Testis (tissue), 3 donors: ENCODE data around the gene CLMN. TPM values are rescaled to one million over a fixed set of nuclear protein-coding genes. Genes with fewer than 3 reads are reported as not detected.

ENCODE experiments used
- DNase-seq: peaks from one replicate; pipeline ENCODE4 v3.0.0-alpha.2; 2019
- H3K27ac ChIP-seq, 2 donors: fragments of 200-600 bp; sonication (generic); one replicate each; pipeline ENCODE4 v1.5.1; 2019
- H3K27me3 ChIP-seq: fragments of 200-600 bp; sonication (generic); one replicate; pipeline ENCODE4 v1.5.1; 2019
- H3K36me3 ChIP-seq: fragments of 200-600 bp; sonication (generic); one replicate; pipeline ENCODE4 v1.5.1; 2017; ENCODE audit warnings: low read depth; ENCODE audit errors: missing control alignments
- H3K4me1 ChIP-seq: fragments of 200-600 bp; sonication (generic); one replicate; pipeline ENCODE4 v1.5.1; 2019
- H3K4me3 ChIP-seq, 2 donors: fragments of 200-600 bp; sonication (generic); one replicate each; pipeline ENCODE4 v1.5.1; 2017 to 2019
- H3K9me3 ChIP-seq: fragments of 200-600 bp; sonication (generic); one replicate; pipeline ENCODE4 v1.5.1; 2017
- POLR2A ChIP-seq: fragments of 450-650 bp; IDR thresholded peaks from one replicate; pipeline ENCODE4 v1.6.1; 2017; ENCODE audit warnings: antibody characterized with exemption, mild to moderate bottlenecking, moderate library complexity
- WGBS, 2 donors: methylation state at CpG; one replicate each; pipeline ENCODE4 v1.1.5; 2018; 5-methylcytosine and 5-hydroxymethylcytosine counted together
- intact Hi-C: fragments of 100-400 bp; cut with DNase I; formaldehyde crosslinking; loops from one replicate; pipeline ENCODE4 v1.15.1; 2023; ENCODE audit warnings: low total_unique reads
- polyA plus RNA-seq: library from polyadenylated mRNA; stranded (reverse); fragments of 350-450 nt; fragmentation: Illumina TruSeq; extraction: RNeasy Lipid Tissue Mini Kit (QIAGEN cat#74804); gene quantifications from one replicate; pipeline ENCODE4 v1.2.3, GENCODE V29; 2014; ENCODE audit warnings: low read depth, low replicate concordance; ENCODE audit not compliant: insufficient read depth
- total RNA-seq, 2 donors: library from RNA; depleted of rRNA; stranded (reverse); fragments of >200 nt; gene quantifications; one replicate each; pipeline ENCODE4 v1.2.3, GENCODE V29; 2016
- TF ChIP-seq, protein P1 (sequence below), 3 experiments: fragments of 450-650 bp in 2 of 3; fragments of 200-600 bp in 1 of 3; sonication (generic) in 1 of 3; IDR thresholded peaks; one replicate each; pipeline ENCODE4 v1.5.1; 2016 to 2019; ENCODE audit warnings: antibody characterized with exemption in 3 of 3, mild to moderate bottlenecking in 2 of 3, moderate library complexity in 1 of 3

The CLMN gene
- total and polyA plus RNA-seq, 3 donors from 2014 or later = 35.9 to 134 (median 68.0) TPM

DNA sequence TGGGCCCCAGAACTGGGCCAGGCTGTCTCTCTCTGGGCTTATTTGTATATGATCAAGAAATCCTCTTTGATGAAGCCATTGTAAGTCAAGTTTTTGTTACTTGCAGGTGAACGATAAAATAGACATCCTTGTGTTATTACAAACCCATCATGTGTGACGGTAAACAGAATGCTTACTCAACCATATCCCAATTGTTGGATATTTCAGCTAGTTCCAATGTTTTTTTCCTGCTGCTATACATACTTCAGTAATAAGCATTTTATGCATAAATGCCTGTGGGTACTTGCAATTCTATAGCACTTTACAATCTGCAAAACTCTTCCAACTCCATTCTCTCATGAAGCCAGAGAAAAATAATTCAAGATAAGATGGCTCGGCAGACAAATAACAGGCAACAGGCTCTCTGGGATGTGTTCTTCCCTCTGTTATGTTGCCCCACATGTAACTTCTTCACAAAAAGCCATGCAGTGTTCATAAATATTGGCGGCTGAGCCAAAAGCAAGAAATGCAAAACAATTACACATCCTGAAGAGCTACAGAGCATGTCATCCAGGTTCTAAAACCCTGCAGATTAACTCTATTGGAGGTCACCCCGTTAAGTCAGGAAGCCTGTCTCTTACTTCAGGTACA lies 69.5 kb downstream of the CLMN start:
- no peak overlapping the region for H3K4me3 ChIP-seq
- H3K36me3 ChIP-seq = no peaks in the 10 kb centered on the region
- H3K27ac ChIP-seq = no peak overlapping the region
- H3K9me3 ChIP-seq = no peaks in the 10 kb centered on the region
- intact Hi-C loops = no loop called here
- DNase-seq = no peak
- WGBS, 2 donors = 83% methylated on average over 5 of the region's 5 CpGs
- no peaks in the 10 kb centered on the region for H3K4me1 ChIP-seq
- TF ChIP-seq POLR2A = no peak
- TF ChIP-seq, protein P1, sequence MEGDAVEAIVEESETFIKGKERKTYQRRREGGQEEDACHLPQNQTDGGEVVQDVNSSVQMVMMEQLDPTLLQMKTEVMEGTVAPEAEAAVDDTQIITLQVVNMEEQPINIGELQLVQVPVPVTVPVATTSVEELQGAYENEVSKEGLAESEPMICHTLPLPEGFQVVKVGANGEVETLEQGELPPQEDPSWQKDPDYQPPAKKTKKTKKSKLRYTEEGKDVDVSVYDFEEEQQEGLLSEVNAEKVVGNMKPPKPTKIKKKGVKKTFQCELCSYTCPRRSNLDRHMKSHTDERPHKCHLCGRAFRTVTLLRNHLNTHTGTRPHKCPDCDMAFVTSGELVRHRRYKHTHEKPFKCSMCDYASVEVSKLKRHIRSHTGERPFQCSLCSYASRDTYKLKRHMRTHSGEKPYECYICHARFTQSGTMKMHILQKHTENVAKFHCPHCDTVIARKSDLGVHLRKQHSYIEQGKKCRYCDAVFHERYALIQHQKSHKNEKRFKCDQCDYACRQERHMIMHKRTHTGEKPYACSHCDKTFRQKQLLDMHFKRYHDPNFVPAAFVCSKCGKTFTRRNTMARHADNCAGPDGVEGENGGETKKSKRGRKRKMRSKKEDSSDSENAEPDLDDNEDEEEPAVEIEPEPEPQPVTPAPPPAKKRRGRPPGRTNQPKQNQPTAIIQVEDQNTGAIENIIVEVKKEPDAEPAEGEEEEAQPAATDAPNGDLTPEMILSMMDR (IDR thresholded peaks at IDR 0.05) = no peak
- no peaks in the 10 kb centered on the region for H3K27me3 ChIP-seq

DNA sequence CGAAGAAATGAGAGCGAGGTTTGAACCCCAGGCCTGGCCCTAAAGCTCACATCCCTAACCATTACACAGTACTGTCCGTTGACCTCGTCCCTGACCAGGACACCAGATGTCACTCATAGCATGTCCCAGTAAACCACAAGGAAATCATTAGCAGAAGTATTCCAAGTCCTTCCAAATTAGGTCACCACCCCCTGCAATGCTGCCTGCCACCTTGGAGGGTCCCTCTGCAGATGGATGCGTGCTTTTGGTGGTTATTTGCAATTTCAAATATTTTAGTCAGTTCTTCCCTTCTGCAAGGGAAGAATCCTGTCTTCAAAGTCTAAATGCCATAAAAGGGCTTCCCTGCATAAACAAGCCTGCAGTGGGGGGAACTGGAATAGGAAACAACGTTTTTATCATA lies 71.3 kb downstream of the CLMN start:
- no peak for DNase-seq
- Histone ChIP-seq H3K36me3 (no peaks in the 10 kb centered on the region), H3K9me3 (no peaks in the 10 kb centered on the region), H3K27ac (no peak overlapping the region), H3K4me3 (no peak overlapping the region), H3K4me1 (no peaks in the 10 kb centered on the region), H3K27me3 (no peaks in the 10 kb centered on the region)
- intact Hi-C loops = no loop called here
- TF ChIP-seq POLR2A = no peak
- TF ChIP-seq, protein P1 (IDR thresholded peaks at IDR 0.05) = no peak
- WGBS, 2 donors = 81 to 86% methylated on average over 6 of the region's 6 CpGs

- H3K27ac ChIP-seq = no peak overlapping the region
- H3K4me3 ChIP-seq = no peak overlapping the region
- DNase-seq = no peak
- no peaks in the 10 kb centered on the region for H3K4me1 ChIP-seq
- no peaks in the 10 kb centered on the region for H3K27me3 ChIP-seq
- TF ChIP-seq POLR2A = no peak
- TF ChIP-seq, protein P1 (IDR thresholded peaks at IDR 0.05) = no peak
- H3K9me3 ChIP-seq = no peaks in the 10 kb centered on the region
- no peaks in the 10 kb centered on the region for H3K36me3 ChIP-seq
- intact Hi-C loops = no loop called here
These were observed 72.8 kb downstream of the CLMN start for GRCh38 chr14:95246870-95247269.

GRCh38 chr14:95245334-95245733 lies 74.4 kb downstream of the CLMN start:
- Histone ChIP-seq H3K36me3 (no peaks in the 10 kb centered on the region), H3K4me3 (no peak overlapping the region), H3K27me3 (no peaks in the 10 kb centered on the region), H3K9me3 (no peaks in the 10 kb centered on the region), H3K27ac (no peak overlapping the region), H3K4me1 (no peaks in the 10 kb centered on the region)
- WGBS, 2 donors = 85 to 99% methylated on average over 2 of the region's 2 CpGs
- TF ChIP-seq, protein P1 (IDR thresholded peaks at IDR 0.05) = no peak
- no peak for TF ChIP-seq POLR2A
- intact Hi-C loops = no loop called here
- no peak for DNase-seq

GRCh38 chr14:95244587-95244986 lies 75.1 kb downstream of the CLMN start:
- no peak for TF ChIP-seq POLR2A
- TF ChIP-seq, protein P1 (IDR thresholded peaks at IDR 0.05) = no peak

More at GRCh38 chr14:95244587-95244986, 75.1 kb downstream of the CLMN start:
- no peak overlapping the region for H3K4me3 ChIP-seq
- DNase-seq = no peak
- 91 to 92% methylated on average over 3 of the region's 3 CpGs for WGBS, 2 donors
- no peaks in the 10 kb centered on the region for H3K4me1 ChIP-seq
- no peaks in the 10 kb centered on the region for H3K9me3 ChIP-seq
- intact Hi-C loops = no loop called here
- no peak overlapping the region for H3K27ac ChIP-seq
- H3K27me3 ChIP-seq = no peaks in the 10 kb centered on the region
- H3K36me3 ChIP-seq = no peaks in the 10 kb centered on the region
